SK-N-SH (cell line): ENCODE measurements around the gene AKAP6. TPM values are rescaled to one million over a fixed set of nuclear protein-coding genes. Genes with fewer than 3 reads are reported as not detected.
A peak's percentile ranks its signal among the peaks of the same experiment; 100 is the strongest.

ENCODE experiments used
- CTCF ChIA-PET: fragments of 300-600, 350-600 bp; formaldehyde crosslinking; extraction: SDS; loops from one replicate; lab custom pipeline; 2021; lab: Yijun Ruan, JAX
- POLR2A ChIA-PET: fragments of 350-600 bp; sonication (Branson Sonifier 250); formaldehyde crosslinking; extraction: SDS; loops from one replicate; lab custom pipeline; 2020; ENCODE audit warnings: antibody characterized with exemption, inconsistent platforms; lab: Yijun Ruan, JAX
- DNase-seq: peaks from one replicate; pipeline ENCODE4 v3.0.0; 2012
- H2AFZ ChIP-seq: fragments of 200-600 bp; sonication (generic); 2 replicates; pipeline ENCODE4 v1.8.1; 2016; ENCODE audit warnings: antibody characterized with exemption, mild to moderate bottlenecking, low read depth
- H3F3A ChIP-seq: fragments of 200-600 bp; sonication (generic); replicated peaks from 2 replicates; pipeline ENCODE3; 2016; ENCODE audit warnings: antibody characterized with exemption, mild to moderate bottlenecking; ENCODE audit not compliant: insufficient read depth
- H3K27ac ChIP-seq, 2 experiments: fragments of 200-500 bp in 1 of 2; fragments of 200-600 bp in 1 of 2; sonication (Bioruptor generic) in 1 of 2; sonication (generic), shearing (Covaris generic) in 1 of 2; 2 replicates each; pipeline versions ENCODE4 v1.5.1 to v1.6.1; 2014 to 2016; ENCODE audit warnings: low read depth in 2 of 2, inconsistent platforms in 1 of 2, low read length in 1 of 2, mild to moderate bottlenecking in 1 of 2, mixed read lengths in 1 of 2
- H3K27me3 ChIP-seq: fragments of 200-600 bp; sonication (generic), shearing (Covaris generic); 2 replicates; pipeline ENCODE4 v1.6.1; 2016; ENCODE audit warnings: mixed run types; ENCODE audit not compliant: insufficient read depth
- H3K36me3 ChIP-seq, 2 experiments: fragments of 200-500 bp in 1 of 2; fragments of 200-600 bp in 1 of 2; sonication (Bioruptor generic) in 1 of 2; sonication (generic) in 1 of 2; replicated peaks in 1 of 2; 2 replicates each; pipeline versions ENCODE3 to v1.5.1; 2014 to 2016; ENCODE audit warnings: low read length in 1 of 2, mild to moderate bottlenecking in 1 of 2; ENCODE audit not compliant: insufficient read depth in 2 of 2, control insufficient read depth in 1 of 2
- H3K4me1 ChIP-seq, 2 experiments: fragments of 200-500 bp in 1 of 2; fragments of 200-600 bp in 1 of 2; sonication (Bioruptor generic) in 1 of 2; sonication (generic), shearing (Covaris generic) in 1 of 2; 2 replicates each; pipeline versions ENCODE4 v1.5.1 to v1.6.1; 2014 to 2016; ENCODE audit warnings: low read depth in 1 of 2, low read length in 1 of 2, mixed run types in 1 of 2; ENCODE audit not compliant: insufficient read depth in 2 of 2, control insufficient read depth in 1 of 2
- H3K4me2 ChIP-seq: fragments of 200-600 bp; sonication (generic), shearing (Covaris generic); 2 replicates; pipeline ENCODE4 v1.6.1; 2017; ENCODE audit warnings: mixed run types
- H3K4me3 ChIP-seq, 2 experiments: fragments of 200-500 bp in 1 of 2; fragments of 200-600 bp in 1 of 2; sonication (Bioruptor generic) in 1 of 2; sonication (generic), shearing (Covaris generic) in 1 of 2; 2 replicates each; pipeline versions ENCODE4 v1.5.1 to v1.8.1; 2014 to 2016; ENCODE audit warnings: low read depth in 2 of 2, inconsistent platforms in 1 of 2, low read length in 1 of 2, mild to moderate bottlenecking in 1 of 2, mixed read lengths in 1 of 2, moderate library complexity in 1 of 2
- H3K79me2 ChIP-seq: fragments of 200-600 bp; sonication (generic); 2 replicates; pipeline ENCODE4 v1.8.1; 2017; ENCODE audit warnings: mild to moderate bottlenecking; ENCODE audit not compliant: insufficient read depth
- H3K9ac ChIP-seq: fragments of 200-600 bp; sonication (generic); 2 replicates; pipeline ENCODE4 v1.6.1; 2017; ENCODE audit warnings: mixed run types
- H3K9me2 ChIP-seq: fragments of 200-600 bp; sonication (generic); 2 replicates; pipeline ENCODE4 v1.6.1; 2017; ENCODE audit warnings: mixed run types
- H3K9me3 ChIP-seq: fragments of 200-600 bp; sonication (generic); 2 replicates; pipeline ENCODE4 v1.6.1; 2017; ENCODE audit warnings: mixed run types, mild to moderate bottlenecking, moderate library complexity
- H4K20me1 ChIP-seq: fragments of 200-600 bp; sonication (generic); 2 replicates; pipeline ENCODE4 v1.6.1; 2017; ENCODE audit warnings: mild to moderate bottlenecking, mixed run types; ENCODE audit not compliant: insufficient read depth
- CHD2 ChIP-seq: fragments of 150-350 bp; IDR thresholded peaks from 2 replicates; pipeline ENCODE4 v1.6.1; 2018; ENCODE audit warnings: low read length; ENCODE audit not compliant: partially characterized antibody
- EP300 ChIP-seq, 2 experiments: IDR thresholded peaks; 2 replicates each; pipeline versions ENCODE4 v1.4.0 to v1.6.1; 2012; ENCODE audit warnings: borderline replicate concordance in 1 of 2, low read depth in 1 of 2, low read length in 1 of 2
- FOSL2 ChIP-seq: IDR thresholded peaks from 2 replicates; pipeline ENCODE4 v1.4.0; 2012; ENCODE audit warnings: low read depth, mild to moderate bottlenecking, moderate library complexity, borderline replicate concordance
- FOXM1 ChIP-seq: IDR thresholded peaks from 2 replicates; pipeline ENCODE4 v1.4.0; 2012; ENCODE audit warnings: low read depth, mild to moderate bottlenecking
- GABPA ChIP-seq: IDR thresholded peaks from 2 replicates; pipeline ENCODE4 v1.4.0; 2012; ENCODE audit warnings: low read depth, mild to moderate bottlenecking
- JUND ChIP-seq: IDR thresholded peaks from 2 replicates; pipeline ENCODE4 v1.4.0; 2012
- MEF2A ChIP-seq: IDR thresholded peaks from 2 replicates; pipeline ENCODE4 v1.4.0; 2012; ENCODE audit warnings: low read depth, borderline replicate concordance
- NFIC ChIP-seq: IDR thresholded peaks from 2 replicates; pipeline ENCODE4 v1.4.0; 2012; ENCODE audit warnings: borderline replicate concordance
- NRF1 ChIP-seq: IDR thresholded peaks from 2 replicates; pipeline ENCODE4 v1.6.1; 2012; ENCODE audit warnings: low read depth, mild to moderate bottlenecking, low read length
- RCOR1 ChIP-seq: fragments of 150-350 bp; IDR thresholded peaks from 2 replicates; pipeline ENCODE4 v1.6.1; 2017; ENCODE audit warnings: antibody characterized with exemption, low read length
- REST ChIP-seq: IDR thresholded peaks from 2 replicates; pipeline ENCODE4 v1.6.1; 2012; ENCODE audit warnings: mild to moderate bottlenecking, low read depth, low read length, moderate library complexity
- RXRA ChIP-seq: IDR thresholded peaks from 2 replicates; pipeline ENCODE4 v1.4.0; 2012; ENCODE audit warnings: low read depth, mild to moderate bottlenecking, borderline replicate concordance
- TCF12 ChIP-seq: IDR thresholded peaks from 2 replicates; pipeline ENCODE4 v1.4.0; 2012
- TEAD4 ChIP-seq: IDR thresholded peaks from 2 replicates; pipeline ENCODE4 v1.4.0; 2012; ENCODE audit warnings: mild to moderate bottlenecking, borderline replicate concordance; ENCODE audit not compliant: insufficient read depth
- ZBTB33 ChIP-seq: IDR thresholded peaks from 2 replicates; pipeline ENCODE4 v1.4.0; 2012; ENCODE audit warnings: low read depth, borderline replicate concordance
- WGBS: methylation state at CpG from one replicate; pipeline ENCODE4 v1.1.6; 2017; ENCODE audit warnings: low lambda C conversion rate; 5-methylcytosine and 5-hydroxymethylcytosine counted together
- polyA plus RNA-seq, 3 experiments: library from polyadenylated mRNA; depleted of rRNA; stranded (reverse); fragments of >200 nt; gene quantifications; 2 replicates each; pipeline ENCODE4 v1.2.3, GENCODE V29; 2012
- TF ChIP-seq, protein P1 (sequence below): IDR thresholded peaks from 2 replicates; pipeline ENCODE4; 2012
- TF ChIP-seq, protein P2 (sequence below): IDR thresholded peaks from 2 replicates; pipeline ENCODE4 v1.4.0; 2012; ENCODE audit warnings: low read depth

The AKAP6 gene
- polyA plus RNA-seq, 1 of the 3 experiments (the other 2 are of a cell fraction) = 1.7 TPM

DNA sequence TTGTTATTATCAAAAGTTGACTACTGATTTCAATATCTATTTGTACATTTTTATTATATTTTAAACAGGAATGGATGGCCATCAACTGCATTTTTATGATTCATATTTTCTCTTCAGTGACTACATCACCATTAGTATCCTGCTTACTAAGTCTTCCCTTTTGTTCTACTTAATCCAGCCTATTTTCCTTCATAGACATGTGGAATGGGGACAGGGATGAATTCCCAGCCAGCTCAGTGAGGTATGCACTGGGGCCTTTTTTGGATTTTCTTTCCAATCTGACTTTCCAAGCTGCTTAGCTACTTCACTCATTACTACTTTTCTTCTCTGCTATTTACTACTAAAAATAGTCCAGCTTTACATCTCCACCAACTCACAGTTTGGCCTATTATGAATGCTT lies 38.4 kb downstream of the AKAP6 start (continued):
- no peak for TF ChIP-seq REST
- peak in 1 of 2 experiments; percentile 20; a peak in 1 of 4 replicates for TF ChIP-seq EP300 (IDR thresholded peaks at IDR 0.05; ENCODE audit: borderline replicate concordance in 1 of 2, low read depth in 1 of 2, low read length in 1 of 2)
- no peak for TF ChIP-seq MEF2A
- TF ChIP-seq ZBTB33 = no peak

DNA sequence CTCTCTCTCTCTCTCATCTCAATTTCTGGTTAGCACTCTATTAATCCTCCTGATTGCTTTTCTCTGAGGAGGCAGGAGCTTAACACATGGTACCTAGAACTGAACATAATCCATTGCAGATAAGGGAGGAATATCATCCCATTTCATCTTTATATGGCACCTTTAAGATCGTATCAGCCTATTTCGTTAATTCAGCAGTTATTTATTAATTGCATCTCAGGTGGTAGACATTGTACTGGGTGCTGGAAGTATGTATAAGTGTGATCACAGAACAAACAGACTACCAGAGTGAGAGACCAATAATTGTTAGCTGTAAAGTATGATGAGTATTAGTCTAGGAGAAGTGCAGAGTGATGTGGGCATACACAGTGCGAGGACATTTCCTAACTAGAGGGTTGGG lies 39.0 kb downstream of the AKAP6 start:
- peak overlapping the region; percentile 22; the same call in 1 of the 2 replicates for H3K4me2 ChIP-seq
- no peaks in the 10 kb centered on the region for H3K9me2 ChIP-seq
- no peak for TF ChIP-seq FOXM1
- TF ChIP-seq RCOR1 = no peak
- TF ChIP-seq CHD2 = no peak
- TF ChIP-seq FOSL2 = no peak
- TF ChIP-seq JUND = no peak
- H3K79me2 ChIP-seq = no peaks in the 10 kb centered on the region
- no peak overlapping the region; the same call in 1 of the 2 replicates for H2AFZ ChIP-seq
- H3K36me3 ChIP-seq = no peaks in the 10 kb centered on the region
- H3K4me3 ChIP-seq = no peak overlapping the region
- ChIA-PET CTCF (interaction anchor here (0.8 to 4.0 kb wide), 2 partner anchors 38 to 100 kb away, joined by 3 to 16 read pairs; partner anchors contain the start of gene AKAP6), POLR2A (no interaction called here)
- H3K27ac ChIP-seq = peak overlapping the region; percentile 55 to 93
- peaks cover 29 to 66% of the 10 kb centered on the region in 2 experiments for H3K4me1 ChIP-seq
- no peaks in the 10 kb centered on the region for H3K9me3 ChIP-seq
- H3K27me3 ChIP-seq = no peaks in the 10 kb centered on the region
- WGBS = 92% methylated on average over 3 of the region's 3 CpGs
- no peaks in the 10 kb centered on the region for H4K20me1 ChIP-seq
- peaks cover 68% of the 10 kb centered on the region for H3F3A ChIP-seq
- DNase-seq = no peak
- H3K9ac ChIP-seq = peak overlapping the region; percentile 56; the same call in 1 of the 2 replicates

- no peaks in the 10 kb centered on the region for H3K27me3 ChIP-seq
- H2AFZ ChIP-seq = no peak overlapping the region
- POLR2A ChIA-PET = no interaction called here
- H3K4me3 ChIP-seq = no peak overlapping the region
- H3K9me2 ChIP-seq = no peaks in the 10 kb centered on the region
- 26% methylated on average over 1 of the region's 1 CpG for WGBS
- peak overlapping the region; percentile 49; the same call in 1 of the 2 replicates for H3K9ac ChIP-seq
- no peaks in the 10 kb centered on the region for H3K36me3 ChIP-seq
- H3F3A ChIP-seq = peaks cover 88% of the 10 kb centered on the region
- H3K27ac ChIP-seq = peak overlapping the region; percentile 51 to 93; a peak in 3 of 4 replicates
- H3K4me2 ChIP-seq = peak overlapping the region; percentile 63
- CTCF ChIA-PET = interaction anchor here (1.4 to 5.1 kb wide), 3 partner anchors 12 to 116 kb away, joined by 3 to 21 read pairs (median 8); no protein-coding TSS in a partner anchor
- no peaks in the 10 kb centered on the region for H3K9me3 ChIP-seq
- no peaks in the 10 kb centered on the region for H3K79me2 ChIP-seq
- no peak for DNase-seq
- H4K20me1 ChIP-seq = no peaks in the 10 kb centered on the region
- peaks cover 21 to 72% of the 10 kb centered on the region in 2 experiments for H3K4me1 ChIP-seq
- TF ChIP-seq NFIC (peak; percentile 34; the same call in 1 of the 2 replicates), RXRA (peak; percentile 22; the same call in 1 of the 2 replicates), TCF12 (peak; percentile 79), NRF1 (no peak), FOSL2 (peak; percentile 93), GABPA (no peak), JUND (peak; percentile 88), FOXM1 (0 out of 2 replicates have a peak, but pooled peaks have one; percentile 28), TEAD4 (peak; percentile 36; the same call in 1 of the 2 replicates), MEF2A (peak; percentile 29; the same call in 1 of the 2 replicates)
- TF ChIP-seq, protein P1, sequence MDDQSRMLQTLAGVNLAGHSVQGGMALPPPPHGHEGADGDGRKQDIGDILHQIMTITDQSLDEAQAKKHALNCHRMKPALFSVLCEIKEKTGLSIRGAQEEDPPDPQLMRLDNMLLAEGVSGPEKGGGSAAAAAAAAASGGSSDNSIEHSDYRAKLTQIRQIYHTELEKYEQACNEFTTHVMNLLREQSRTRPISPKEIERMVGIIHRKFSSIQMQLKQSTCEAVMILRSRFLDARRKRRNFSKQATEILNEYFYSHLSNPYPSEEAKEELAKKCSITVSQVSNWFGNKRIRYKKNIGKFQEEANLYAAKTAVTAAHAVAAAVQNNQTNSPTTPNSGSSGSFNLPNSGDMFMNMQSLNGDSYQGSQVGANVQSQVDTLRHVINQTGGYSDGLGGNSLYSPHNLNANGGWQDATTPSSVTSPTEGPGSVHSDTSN = peak; percentile 70
- TF ChIP-seq, protein P2, sequence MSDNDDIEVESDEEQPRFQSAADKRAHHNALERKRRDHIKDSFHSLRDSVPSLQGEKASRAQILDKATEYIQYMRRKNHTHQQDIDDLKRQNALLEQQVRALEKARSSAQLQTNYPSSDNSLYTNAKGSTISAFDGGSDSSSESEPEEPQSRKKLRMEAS = peak; percentile 44; the same call in 1 of the 2 replicates
Measured at GRCh38 chr14:32370714-32371113, 41.6 kb downstream of the AKAP6 start.
